B cell (primary cell): ENCODE measurements around the gene TMEM164. TPM values are rescaled to one million over a fixed set of nuclear protein-coding genes. Genes with fewer than 3 reads are reported as not detected.

Source experiments
- ATAC-seq: fragments of 200-7000 bp; cut with Tn5 transposase; one replicate; pipeline ENCODE4 v1.10.0; 2021; ENCODE audit warnings: low read depth, mild to moderate bottlenecking, moderate number of reproducible peaks, moderate library complexity
- CTCF ChIA-PET: fragments of 350-600 bp; sonication (Branson Sonifier 250); formaldehyde crosslinking; loops from one replicate; lab custom pipeline; 2021; ENCODE audit warnings: antibody characterized with exemption, inconsistent platforms; lab: Charles Lee
- POLR2A ChIA-PET: fragments of 350-600 bp; sonication (Branson Sonifier 250); formaldehyde crosslinking; loops from one replicate; lab custom pipeline; 2021; ENCODE audit warnings: antibody characterized with exemption; lab: Charles Lee
- DNase-seq: peaks from one replicate; pipeline ENCODE4 v3.0.0; 2013
- H2AFZ ChIP-seq: 2 replicates; pipeline ENCODE4 v1.6.1; 2012; ENCODE audit warnings: mild to moderate bottlenecking, low read depth, low read length; ENCODE audit not compliant: insufficient read depth, poor library complexity, severe bottlenecking
- H3K27ac ChIP-seq, 2 donors: 1 replicate in 1 of 2; 2 replicates in 1 of 2; pipeline ENCODE4 v1.5.1; 2012 to 2013; ENCODE audit warnings: low read length in 2 of 2, mild to moderate bottlenecking in 2 of 2, moderate library complexity in 1 of 2
- H3K27me3 ChIP-seq, 4 experiments: fragments of 200-600 bp in 1 of 4; sonication (generic) in 1 of 4; replicated peaks in 1 of 4; 1 replicate in 2 of 4; 2 replicates in 2 of 4; pipeline versions ENCODE4 v1.6.1 to v1.7.0; 2013 to 2016; ENCODE audit warnings: low read length in 3 of 4, mild to moderate bottlenecking in 2 of 4, mixed read lengths in 1 of 4, moderate library complexity in 1 of 4; ENCODE audit not compliant: insufficient read depth in 4 of 4, control insufficient read depth in 3 of 4; ENCODE audit errors: control extremely low read depth in 1 of 4
- H3K36me3 ChIP-seq, 2 experiments: replicated peaks in 1 of 2; 1 replicate in 1 of 2; 2 replicates in 1 of 2; pipeline versions ENCODE4 v1.6.1 to v1.7.1; 2013; ENCODE audit warnings: low read length in 1 of 2; ENCODE audit not compliant: insufficient read depth in 2 of 2, control insufficient read depth in 1 of 2; ENCODE audit errors: control extremely low read depth in 1 of 2, extremely low read depth in 1 of 2
- H3K4me1 ChIP-seq, 2 donors: fragments of 200-600 bp in 1 of 2; sonication (generic) in 1 of 2; 1 replicate in 1 of 2; 2 replicates in 1 of 2; pipeline versions ENCODE4 v1.5.1 to v1.6.1; 2013 to 2017; ENCODE audit warnings: low read length in 2 of 2; ENCODE audit not compliant: control insufficient read depth in 2 of 2, insufficient read depth in 2 of 2
- H3K4me2 ChIP-seq: replicated peaks from 2 replicates; pipeline ENCODE3; 2012; ENCODE audit warnings: mild to moderate bottlenecking, low read depth, low read length; ENCODE audit not compliant: poor library complexity, severe bottlenecking
- H3K4me3 ChIP-seq, 5 experiments: fragments of 200-600 bp in 1 of 5; sonication (generic) in 1 of 5; 1 replicate in 3 of 5; 2 replicates in 2 of 5; pipeline versions ENCODE4 v1.5.1 to v1.7.0; 2011 to 2016; ENCODE audit warnings: low read length in 4 of 5, mild to moderate bottlenecking in 4 of 5, low read depth in 2 of 5, control low read depth in 1 of 5, moderate library complexity in 1 of 5; ENCODE audit not compliant: insufficient read depth in 1 of 5; ENCODE audit errors: control extremely low read depth in 1 of 5, extremely low read depth in 1 of 5
- H3K79me2 ChIP-seq: fragments of 200-600 bp; sonication (generic); one replicate; pipeline ENCODE4 v1.6.0; 2016; ENCODE audit warnings: low read length; ENCODE audit not compliant: control insufficient read depth, insufficient read depth
- H3K9ac ChIP-seq: fragments of 200-600 bp; sonication (generic); 2 replicates; pipeline ENCODE4 v1.6.1; 2017; ENCODE audit warnings: mild to moderate bottlenecking, low read length, moderate library complexity
- H3K9me3 ChIP-seq, 3 donors: one replicate each; pipeline versions ENCODE4 v1.6.1 to v1.7.1; 2013; ENCODE audit warnings: low read length in 2 of 3; ENCODE audit not compliant: control insufficient read depth in 2 of 3, insufficient read depth in 1 of 3; ENCODE audit errors: control extremely low read depth in 1 of 3
- H4K20me1 ChIP-seq: 2 replicates; pipeline ENCODE4 v1.6.0; 2012; ENCODE audit warnings: mild to moderate bottlenecking, low read length; ENCODE audit not compliant: insufficient read depth, control insufficient read depth, poor library complexity, severe bottlenecking
- H3K27ac Mint-ChIP-seq: one replicate; pipeline ENCODE4 v1.8.0; 2021; ENCODE audit warnings: mixed read lengths
- H3K27me3 Mint-ChIP-seq: one replicate; pipeline ENCODE4 v1.8.0; 2021; ENCODE audit warnings: mixed read lengths
- H3K4me1 Mint-ChIP-seq: one replicate; pipeline ENCODE4 v1.8.0; 2021; ENCODE audit warnings: mixed read lengths
- H3K4me3 Mint-ChIP-seq: one replicate; pipeline ENCODE4 v1.8.0; 2021; ENCODE audit warnings: mixed read lengths
- H3K9me3 Mint-ChIP-seq: one replicate; pipeline ENCODE4 v1.8.0; 2022; ENCODE audit warnings: mixed read lengths; ENCODE audit not compliant: insufficient read depth
- CTCF ChIP-seq: fragments of 200-600 bp; IDR thresholded peaks from one replicate; pipeline ENCODE4 v1.8.0; 2022; ENCODE audit warnings: antibody characterized with exemption, mild to moderate bottlenecking
- EZH2 ChIP-seq: IDR thresholded peaks from 2 replicates; pipeline ENCODE4 v1.6.1; 2012; ENCODE audit warnings: borderline replicate concordance, low read depth, mild to moderate bottlenecking, moderate library complexity, low read length; ENCODE audit not compliant: insufficient read depth, poor library complexity, severe bottlenecking
- WGBS: methylation state at CpG from one replicate; pipeline ENCODE4 v1.1.5; 2013; ENCODE audit warnings: missing lambda C conversion rate; ENCODE audit not compliant: insufficient coverage; 5-methylcytosine and 5-hydroxymethylcytosine counted together
- intact Hi-C: fragments of 100-400 bp; cut with micrococcal nuclease; formaldehyde crosslinking; loops from one replicate; pipeline ENCODE4 v1.10.0; 2022
- polyA plus RNA-seq: library from polyadenylated mRNA; depleted of rRNA; stranded (reverse); fragments of >200 nt; gene quantifications from 2 replicates; pipeline ENCODE4 v1.2.3, GENCODE V29; 2012
- total RNA-seq, 2 donors: library from RNA; stranded (reverse); fragments of 120-200 nt in 1 of 2; gene quantifications; 1 replicate in 1 of 2; 2 replicates in 1 of 2; pipeline versions ENCODE4 v1.2.3 to v1.2.4, GENCODE V29; 2013 to 2022

The TMEM164 gene
- total and polyA plus RNA-seq, 2 donors (not counting 1 experiment from before 2014, with no cell fraction given), result 9.4 to 26.6 TPM

- peak overlapping the region; percentile 88 for H3K4me3 Mint-ChIP-seq
- no peaks in the 10 kb centered on the region for H3K36me3 ChIP-seq
- ChIA-PET CTCF (no interaction called here), POLR2A (interaction anchor here (1.0 kb wide), 1 partner anchor 314 kb away, joined by 3 read pairs; no protein-coding TSS in a partner anchor)
- H3K4me3 ChIP-seq, result peak overlapping the region in 4 of 5 experiments; percentile 57 to 71 (median 65)
- H3K4me1 ChIP-seq, result peaks cover 7 to 15% of the 10 kb centered on the region in 2 donors
- DNase-seq, result peak; percentile 36
- intact Hi-C loops, result loop anchor here (2.0 to 10.0 kb wide), 4 partner anchors 116 to 1911 kb away; partner anchors contain the start of genes ATG4A and PSMD10
- H3K79me2 ChIP-seq, result peaks cover 9% of the 10 kb centered on the region
- no peaks in the 10 kb centered on the region for H3K27me3 ChIP-seq
- peaks cover 33% of the 10 kb centered on the region for H3K4me1 Mint-ChIP-seq
- H3K27ac ChIP-seq, result peak overlapping the region in 1 of 2 donors; percentile 61
- H3K27me3 Mint-ChIP-seq, result no peaks in the 10 kb centered on the region
- H3K9ac ChIP-seq, result peak overlapping the region; percentile 71
- H3K9me3 Mint-ChIP-seq, result no peaks in the 10 kb centered on the region
- peak overlapping the region; percentile 79 for H2AFZ ChIP-seq
- WGBS, result 10% methylated on average over 27 of the region's 46 CpGs
- peak overlapping the region; percentile 73 for H3K27ac Mint-ChIP-seq
- ATAC-seq, result no peak
- TF ChIP-seq CTCF, result no peak
- no peak for TF ChIP-seq EZH2
- H3K9me3 ChIP-seq, result no peaks in the 10 kb centered on the region
- peak overlapping the region; percentile 89 for H3K4me2 ChIP-seq
- no peaks in the 10 kb centered on the region for H4K20me1 ChIP-seq
Observed at GRCh38 chrX:110003167-110004156, 548 bp downstream of the TMEM164 start.

- no peaks in the 10 kb centered on the region for H3K27me3 ChIP-seq
- no peak for TF ChIP-seq EZH2
- peak overlapping the region; percentile 88 for H3K4me3 Mint-ChIP-seq
- no peak overlapping the region for H3K4me3 ChIP-seq
- ATAC-seq (no peak), DNase-seq (no peak)
- no peaks in the 10 kb centered on the region for H3K27me3 Mint-ChIP-seq
- peaks cover 7 to 15% of the 10 kb centered on the region in 2 donors for H3K4me1 ChIP-seq
- no peak overlapping the region for H3K27ac ChIP-seq
- 92% methylated on average over 4 of the region's 8 CpGs for whole genome bisulfite sequencing
- H2AFZ ChIP-seq, result no peak overlapping the region
- no peaks in the 10 kb centered on the region for H3K36me3 ChIP-seq
- H3K27ac Mint-ChIP-seq, result no peak overlapping the region
- ChIA-PET CTCF (no interaction called here), POLR2A (no interaction called here)
- H3K9me3 ChIP-seq, result no peaks in the 10 kb centered on the region
- no peaks in the 10 kb centered on the region for H3K9me3 Mint-ChIP-seq
- peak overlapping the region; percentile 89 for H3K4me2 ChIP-seq
- no peak overlapping the region for H3K9ac ChIP-seq
- intact Hi-C loops, result loop anchor here (5.0 to 10.0 kb wide), 3 partner anchors 117 to 1912 kb away; partner anchors contain the start of genes ATG4A and PSMD10
- no peaks in the 10 kb centered on the region for H4K20me1 ChIP-seq
- peaks cover 9% of the 10 kb centered on the region for H3K79me2 ChIP-seq
- peaks cover 37% of the 10 kb centered on the region for H3K4me1 Mint-ChIP-seq
Observed at GRCh38 chrX:110004215-110004614, 1.3 kb downstream of the TMEM164 start.
